B cell (primary cell): ENCODE measurements around the gene PTGES3. TPM values are rescaled to one million over a fixed set of nuclear protein-coding genes. Genes with fewer than 3 reads are reported as not detected.

Experiments
- ATAC-seq: fragments of 200-7000 bp; cut with Tn5 transposase; one replicate; pipeline ENCODE4 v1.10.0; 2021; ENCODE audit warnings: low read depth, mild to moderate bottlenecking, moderate number of reproducible peaks, moderate library complexity
- CTCF ChIA-PET: fragments of 350-600 bp; sonication (Branson Sonifier 250); formaldehyde crosslinking; loops from one replicate; lab custom pipeline; 2021; ENCODE audit warnings: antibody characterized with exemption, inconsistent platforms; lab: Charles Lee
- POLR2A ChIA-PET: fragments of 350-600 bp; sonication (Branson Sonifier 250); formaldehyde crosslinking; loops from one replicate; lab custom pipeline; 2021; ENCODE audit warnings: antibody characterized with exemption; lab: Charles Lee
- DNase-seq: peaks from one replicate; pipeline ENCODE4 v3.0.0; 2013
- H2AFZ ChIP-seq: 2 replicates; pipeline ENCODE4 v1.6.1; 2012; ENCODE audit warnings: mild to moderate bottlenecking, low read depth, low read length; ENCODE audit not compliant: insufficient read depth, poor library complexity, severe bottlenecking
- H3K27ac ChIP-seq, 2 donors: 1 replicate in 1 of 2; 2 replicates in 1 of 2; pipeline ENCODE4 v1.5.1; 2012 to 2013; ENCODE audit warnings: low read length in 2 of 2, mild to moderate bottlenecking in 2 of 2, moderate library complexity in 1 of 2
- H3K27me3 ChIP-seq, 4 experiments: fragments of 200-600 bp in 1 of 4; sonication (generic) in 1 of 4; replicated peaks in 1 of 4; 1 replicate in 2 of 4; 2 replicates in 2 of 4; pipeline versions ENCODE4 v1.6.1 to v1.7.0; 2013 to 2016; ENCODE audit warnings: low read length in 3 of 4, mild to moderate bottlenecking in 2 of 4, mixed read lengths in 1 of 4, moderate library complexity in 1 of 4; ENCODE audit not compliant: insufficient read depth in 4 of 4, control insufficient read depth in 3 of 4; ENCODE audit errors: control extremely low read depth in 1 of 4
- H3K36me3 ChIP-seq, 2 experiments: replicated peaks in 1 of 2; 1 replicate in 1 of 2; 2 replicates in 1 of 2; pipeline versions ENCODE4 v1.6.1 to v1.7.1; 2013; ENCODE audit warnings: low read length in 1 of 2; ENCODE audit not compliant: insufficient read depth in 2 of 2, control insufficient read depth in 1 of 2; ENCODE audit errors: control extremely low read depth in 1 of 2, extremely low read depth in 1 of 2
- H3K4me1 ChIP-seq, 2 donors: fragments of 200-600 bp in 1 of 2; sonication (generic) in 1 of 2; 1 replicate in 1 of 2; 2 replicates in 1 of 2; pipeline versions ENCODE4 v1.5.1 to v1.6.1; 2013 to 2017; ENCODE audit warnings: low read length in 2 of 2; ENCODE audit not compliant: control insufficient read depth in 2 of 2, insufficient read depth in 2 of 2
- H3K4me2 ChIP-seq: replicated peaks from 2 replicates; pipeline ENCODE3; 2012; ENCODE audit warnings: mild to moderate bottlenecking, low read depth, low read length; ENCODE audit not compliant: poor library complexity, severe bottlenecking
- H3K4me3 ChIP-seq, 5 experiments: fragments of 200-600 bp in 1 of 5; sonication (generic) in 1 of 5; 1 replicate in 3 of 5; 2 replicates in 2 of 5; pipeline versions ENCODE4 v1.5.1 to v1.7.0; 2011 to 2016; ENCODE audit warnings: low read length in 4 of 5, mild to moderate bottlenecking in 4 of 5, low read depth in 2 of 5, control low read depth in 1 of 5, moderate library complexity in 1 of 5; ENCODE audit not compliant: insufficient read depth in 1 of 5; ENCODE audit errors: control extremely low read depth in 1 of 5, extremely low read depth in 1 of 5
- H3K79me2 ChIP-seq: fragments of 200-600 bp; sonication (generic); one replicate; pipeline ENCODE4 v1.6.0; 2016; ENCODE audit warnings: low read length; ENCODE audit not compliant: control insufficient read depth, insufficient read depth
- H3K9ac ChIP-seq: fragments of 200-600 bp; sonication (generic); 2 replicates; pipeline ENCODE4 v1.6.1; 2017; ENCODE audit warnings: mild to moderate bottlenecking, low read length, moderate library complexity
- H3K9me3 ChIP-seq, 3 donors: one replicate each; pipeline versions ENCODE4 v1.6.1 to v1.7.1; 2013; ENCODE audit warnings: low read length in 2 of 3; ENCODE audit not compliant: control insufficient read depth in 2 of 3, insufficient read depth in 1 of 3; ENCODE audit errors: control extremely low read depth in 1 of 3
- H4K20me1 ChIP-seq: 2 replicates; pipeline ENCODE4 v1.6.0; 2012; ENCODE audit warnings: mild to moderate bottlenecking, low read length; ENCODE audit not compliant: insufficient read depth, control insufficient read depth, poor library complexity, severe bottlenecking
- H3K27ac Mint-ChIP-seq: one replicate; pipeline ENCODE4 v1.8.0; 2021; ENCODE audit warnings: mixed read lengths
- H3K27me3 Mint-ChIP-seq: one replicate; pipeline ENCODE4 v1.8.0; 2021; ENCODE audit warnings: mixed read lengths
- H3K4me1 Mint-ChIP-seq: one replicate; pipeline ENCODE4 v1.8.0; 2021; ENCODE audit warnings: mixed read lengths
- H3K4me3 Mint-ChIP-seq: one replicate; pipeline ENCODE4 v1.8.0; 2021; ENCODE audit warnings: mixed read lengths
- H3K9me3 Mint-ChIP-seq: one replicate; pipeline ENCODE4 v1.8.0; 2022; ENCODE audit warnings: mixed read lengths; ENCODE audit not compliant: insufficient read depth
- EZH2 ChIP-seq: IDR thresholded peaks from 2 replicates; pipeline ENCODE4 v1.6.1; 2012; ENCODE audit warnings: borderline replicate concordance, low read depth, mild to moderate bottlenecking, moderate library complexity, low read length; ENCODE audit not compliant: insufficient read depth, poor library complexity, severe bottlenecking
- WGBS: methylation state at CpG from one replicate; pipeline ENCODE4 v1.1.5; 2013; ENCODE audit warnings: missing lambda C conversion rate; ENCODE audit not compliant: insufficient coverage; 5-methylcytosine and 5-hydroxymethylcytosine counted together
- intact Hi-C: fragments of 100-400 bp; cut with micrococcal nuclease; formaldehyde crosslinking; loops from one replicate; pipeline ENCODE4 v1.10.0; 2022
- polyA plus RNA-seq: library from polyadenylated mRNA; depleted of rRNA; stranded (reverse); fragments of >200 nt; gene quantifications from 2 replicates; pipeline ENCODE4 v1.2.3, GENCODE V29; 2012
- total RNA-seq, 2 donors: library from RNA; stranded (reverse); fragments of 120-200 nt in 1 of 2; gene quantifications; 1 replicate in 1 of 2; 2 replicates in 1 of 2; pipeline versions ENCODE4 v1.2.3 to v1.2.4, GENCODE V29; 2013 to 2022
- TF ChIP-seq, protein P1 (sequence below): fragments of 200-600 bp; IDR thresholded peaks from one replicate; pipeline ENCODE4 v1.8.0; 2022; ENCODE audit warnings: antibody characterized with exemption, mild to moderate bottlenecking

The PTGES3 gene
- total and polyA plus RNA-seq, 2 donors (not counting 1 experiment from before 2014, with no cell fraction given): 35.3 to 121 TPM

DNA sequence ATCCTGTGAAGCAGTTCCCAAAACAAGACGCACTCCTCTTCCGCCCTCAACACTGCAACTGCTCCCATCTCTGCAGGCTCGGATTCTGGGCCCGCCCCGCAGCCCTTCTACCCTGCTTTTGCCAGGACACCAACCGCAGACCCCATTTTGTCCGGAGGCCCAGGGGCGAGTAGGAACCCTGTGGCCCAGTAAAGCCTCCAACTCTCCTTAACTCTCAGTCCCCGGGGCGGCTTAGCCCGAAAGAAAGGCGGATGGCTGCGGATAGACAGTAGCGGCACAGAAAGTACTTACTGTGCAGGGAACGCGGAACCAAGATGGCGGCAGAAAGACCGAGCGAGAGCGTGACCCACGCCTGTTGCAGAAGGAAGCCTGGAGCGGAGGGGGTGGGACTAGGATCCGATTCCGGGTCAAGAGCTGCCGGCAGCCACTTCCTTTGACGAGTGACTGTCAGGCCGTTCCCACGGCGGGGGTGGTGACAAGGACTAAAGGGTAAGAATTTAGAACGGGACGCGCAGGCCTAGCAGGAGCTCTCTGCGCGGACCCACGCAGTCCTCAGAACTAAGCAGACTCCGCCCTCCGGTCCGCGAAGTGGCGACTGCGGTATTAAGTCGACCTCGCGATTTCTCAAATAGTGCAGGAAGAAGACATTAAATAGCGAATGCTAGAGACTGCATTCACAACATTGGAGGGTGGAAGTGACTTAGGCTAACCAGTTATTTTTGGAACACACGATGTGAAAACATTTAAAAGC is 37.1 kb upstream of the PTGES3 start, which contains the start of gene NACA:
Gene NACA, minus strand, starts transcription at position 328 of the 751 bp plus-strand sequence. CDS start 778 bp downstream, outside the sequence.
- DNase-seq: peak; percentile 98
- Histone ChIP-seq H3K4me2 (peak within 1 kb of the TSS; percentile 76), H2AFZ (peak within 1 kb of the TSS; percentile 83), H3K27me3 (no peaks in the 10 kb centered on the region), H3K27ac (peak within 1 kb of the TSS; percentile 81 to 92), H3K36me3 (peaks cover 0 to 29% of the 10 kb centered on the region in 2 experiments), H3K9me3 (no peaks in the 10 kb centered on the region), H4K20me1 (peaks cover 33% of the 10 kb centered on the region), H3K79me2 (peaks cover 57% of the 10 kb centered on the region), H3K9ac (peak within 1 kb of the TSS; percentile 83), H3K4me1 (peaks cover 47 to 49% of the 10 kb centered on the region in 2 donors), H3K4me3 (peak within 1 kb of the TSS; percentile 76 to 99 (median 90))
- H3K4me3 Mint-ChIP-seq: peak within 1 kb of the TSS; percentile 95
- H3K27me3 Mint-ChIP-seq: no peaks in the 10 kb centered on the region
- peak; percentile 95 for ATAC-seq
- peak within 1 kb of the TSS; percentile 95 for H3K27ac Mint-ChIP-seq
- WGBS: under 1% methylated on average over 41 of the region's 46 CpGs
- peaks cover 59% of the 10 kb centered on the region for H3K4me1 Mint-ChIP-seq
- TF ChIP-seq, protein P1, sequence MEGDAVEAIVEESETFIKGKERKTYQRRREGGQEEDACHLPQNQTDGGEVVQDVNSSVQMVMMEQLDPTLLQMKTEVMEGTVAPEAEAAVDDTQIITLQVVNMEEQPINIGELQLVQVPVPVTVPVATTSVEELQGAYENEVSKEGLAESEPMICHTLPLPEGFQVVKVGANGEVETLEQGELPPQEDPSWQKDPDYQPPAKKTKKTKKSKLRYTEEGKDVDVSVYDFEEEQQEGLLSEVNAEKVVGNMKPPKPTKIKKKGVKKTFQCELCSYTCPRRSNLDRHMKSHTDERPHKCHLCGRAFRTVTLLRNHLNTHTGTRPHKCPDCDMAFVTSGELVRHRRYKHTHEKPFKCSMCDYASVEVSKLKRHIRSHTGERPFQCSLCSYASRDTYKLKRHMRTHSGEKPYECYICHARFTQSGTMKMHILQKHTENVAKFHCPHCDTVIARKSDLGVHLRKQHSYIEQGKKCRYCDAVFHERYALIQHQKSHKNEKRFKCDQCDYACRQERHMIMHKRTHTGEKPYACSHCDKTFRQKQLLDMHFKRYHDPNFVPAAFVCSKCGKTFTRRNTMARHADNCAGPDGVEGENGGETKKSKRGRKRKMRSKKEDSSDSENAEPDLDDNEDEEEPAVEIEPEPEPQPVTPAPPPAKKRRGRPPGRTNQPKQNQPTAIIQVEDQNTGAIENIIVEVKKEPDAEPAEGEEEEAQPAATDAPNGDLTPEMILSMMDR: no peak
- no peak for TF ChIP-seq EZH2
- ChIA-PET POLR2A (interaction anchor here (0.6 to 2.1 kb wide), 14 partner anchors 9 to 1214 kb away, joined by 3 to 25 read pairs (median 4); partner anchors contain the start of genes PTGES3 and STAT6), CTCF (interaction anchor here (0.7 to 2.2 kb wide), 7 partner anchors 11 to 387 kb away, joined by 3 to 8 read pairs (median 3); partner anchors contain the start of gene STAT6)
- no peaks in the 10 kb centered on the region for H3K9me3 Mint-ChIP-seq
- intact Hi-C loops: loop anchor here (1.0 to 2.0 kb wide), 4 partner anchors 26 to 88 kb away; partner anchors contain the start of gene PTGES3
